UCSD-AML1 (cell line): Measurements from ENCODE around the gene NIN.

Source experiments
- DNase-seq: peaks from one replicate; lab custom pipeline; 2025; ENCODE audit not compliant: unreplicated experiment; lab: John Stamatoyannopoulos, UW

NIN gene

DNA sequence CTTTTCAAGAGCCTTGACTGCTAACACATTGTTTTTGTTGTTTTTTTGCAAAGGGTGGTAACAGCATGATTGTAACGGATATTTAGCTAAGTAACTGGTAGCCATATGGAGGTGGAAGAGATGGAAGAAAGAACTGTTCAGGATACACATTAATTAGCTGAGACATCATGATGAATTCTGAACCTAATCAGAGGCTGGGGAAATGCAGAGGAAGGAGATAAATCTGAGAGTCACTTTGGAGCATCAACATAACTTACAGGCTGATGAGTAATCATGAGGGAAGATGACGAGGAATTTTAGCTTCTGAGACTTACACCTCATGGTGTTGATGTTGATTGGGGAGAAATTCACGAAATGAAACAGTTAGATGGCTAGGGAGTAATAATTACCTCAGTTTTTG is 62.3 kb downstream of the NIN start:
- no peak for DNase-seq

DNA sequence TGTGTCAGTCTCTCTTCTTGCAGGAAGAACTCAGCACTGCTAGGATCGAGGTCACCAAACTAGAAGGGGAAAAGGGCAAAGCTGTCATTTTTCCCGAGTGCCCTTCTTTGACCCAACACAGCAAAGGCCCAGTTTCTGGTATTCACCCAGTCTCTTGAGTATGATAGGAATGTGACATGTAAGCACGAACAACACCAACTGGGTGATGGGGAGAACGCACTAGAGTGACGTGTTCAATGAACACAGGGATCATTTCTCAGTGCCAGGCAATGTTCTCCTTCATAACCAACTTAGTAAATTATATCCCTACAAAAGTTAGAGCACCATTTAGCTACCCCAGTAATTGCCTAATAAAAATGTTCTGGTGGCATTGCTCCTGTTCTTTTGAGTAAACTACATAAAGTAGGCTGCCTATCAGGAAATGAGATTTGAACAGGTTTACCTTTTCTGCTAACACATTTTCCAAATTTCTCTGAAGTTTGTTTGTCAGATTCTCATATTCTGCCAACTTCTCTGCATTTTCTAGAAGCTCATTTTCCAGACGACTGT is 64.5 kb downstream of the NIN start:
- no peak for DNase-seq

DNA sequence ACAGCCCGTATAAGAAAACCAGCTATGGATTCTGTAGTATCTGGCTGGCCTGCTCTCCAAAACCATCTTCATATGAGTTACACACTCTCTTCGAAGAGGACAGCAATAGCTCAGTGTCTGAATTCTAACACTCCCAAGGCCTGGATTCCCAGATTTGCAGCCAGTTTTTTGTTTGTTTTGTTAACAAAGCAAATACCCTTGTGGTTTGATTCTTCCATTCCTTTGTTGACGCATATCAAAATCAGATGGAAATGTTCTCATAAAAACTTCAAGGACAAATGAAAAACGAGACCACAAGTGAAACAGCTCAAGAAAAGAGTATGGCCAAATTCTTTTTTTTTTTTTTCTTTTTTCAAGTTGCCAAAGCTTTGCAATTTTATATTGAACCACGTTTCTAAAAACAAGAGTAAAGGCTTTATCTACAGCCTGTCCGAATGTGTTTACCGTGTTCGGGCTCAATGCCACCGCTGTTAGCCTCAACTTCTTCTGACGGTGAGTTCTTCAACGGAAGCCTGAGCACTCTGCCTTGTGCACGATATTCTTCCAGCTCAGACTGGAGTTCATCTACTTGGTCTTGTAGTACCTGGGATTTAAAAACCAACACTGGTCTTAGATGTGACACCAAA is 67.5 kb downstream of the NIN start:
- no peak for DNase-seq

DNA sequence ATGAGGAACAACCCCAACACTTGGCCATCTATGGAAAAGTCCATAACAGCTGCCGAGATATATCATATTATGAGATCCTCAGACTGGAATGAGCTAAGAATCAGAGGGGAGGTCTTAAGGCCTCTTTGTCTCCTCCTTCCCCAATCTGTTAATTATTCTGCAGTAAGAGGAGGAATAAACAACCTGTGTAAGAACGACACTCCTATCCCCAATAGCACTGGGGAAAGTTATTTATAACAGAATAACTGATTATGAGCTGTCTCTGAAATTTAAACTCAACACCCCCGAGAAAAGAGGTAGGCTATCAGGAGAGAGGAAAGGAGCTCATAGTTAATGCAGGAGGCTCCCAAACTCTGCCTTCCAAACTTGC is 68.0 kb downstream of the NIN start:
- no peak for DNase-seq

DNA sequence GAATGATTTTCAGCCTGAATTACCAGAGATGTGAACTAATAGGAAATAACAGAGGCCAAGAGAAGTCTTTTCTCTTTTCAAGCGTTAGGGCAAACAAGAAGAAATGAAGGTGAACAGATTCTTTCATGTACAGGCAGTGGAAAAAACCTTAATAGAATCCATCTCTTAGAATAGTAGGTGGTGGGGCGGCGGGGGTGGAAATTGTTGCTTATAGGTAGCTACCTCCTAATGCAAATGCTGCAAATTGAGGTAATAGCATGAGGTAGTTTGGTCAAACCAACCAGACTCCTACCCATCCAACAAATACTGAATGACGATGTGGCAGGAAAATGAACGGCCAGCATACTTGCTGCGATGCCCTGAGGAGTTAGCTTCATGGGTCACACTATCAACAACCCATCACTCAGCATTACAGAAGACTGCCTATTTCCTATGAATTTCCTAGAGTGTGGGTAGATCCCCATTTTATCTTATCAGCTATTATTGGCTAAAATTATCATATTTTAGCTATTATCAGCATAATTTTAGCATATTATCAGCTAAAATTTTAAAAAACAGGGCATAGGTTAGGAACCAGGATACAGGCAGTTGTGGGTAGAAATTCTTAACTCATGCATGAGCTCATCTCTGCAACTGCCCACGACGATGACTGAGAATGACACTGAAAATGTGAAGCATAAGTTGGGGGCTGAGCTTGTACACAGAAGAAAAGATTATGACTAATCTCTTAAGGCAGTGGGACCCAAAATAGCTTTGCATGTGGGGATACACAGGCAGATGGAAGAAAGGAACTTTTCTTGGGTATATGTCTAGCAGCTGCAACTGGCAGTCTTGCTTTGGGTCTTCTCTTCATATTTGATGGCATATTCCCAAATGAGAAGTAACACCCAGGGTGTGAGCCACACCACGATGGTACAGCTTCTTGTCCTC is 68.7 kb downstream of the NIN start:
- no peak for DNase-seq

DNA sequence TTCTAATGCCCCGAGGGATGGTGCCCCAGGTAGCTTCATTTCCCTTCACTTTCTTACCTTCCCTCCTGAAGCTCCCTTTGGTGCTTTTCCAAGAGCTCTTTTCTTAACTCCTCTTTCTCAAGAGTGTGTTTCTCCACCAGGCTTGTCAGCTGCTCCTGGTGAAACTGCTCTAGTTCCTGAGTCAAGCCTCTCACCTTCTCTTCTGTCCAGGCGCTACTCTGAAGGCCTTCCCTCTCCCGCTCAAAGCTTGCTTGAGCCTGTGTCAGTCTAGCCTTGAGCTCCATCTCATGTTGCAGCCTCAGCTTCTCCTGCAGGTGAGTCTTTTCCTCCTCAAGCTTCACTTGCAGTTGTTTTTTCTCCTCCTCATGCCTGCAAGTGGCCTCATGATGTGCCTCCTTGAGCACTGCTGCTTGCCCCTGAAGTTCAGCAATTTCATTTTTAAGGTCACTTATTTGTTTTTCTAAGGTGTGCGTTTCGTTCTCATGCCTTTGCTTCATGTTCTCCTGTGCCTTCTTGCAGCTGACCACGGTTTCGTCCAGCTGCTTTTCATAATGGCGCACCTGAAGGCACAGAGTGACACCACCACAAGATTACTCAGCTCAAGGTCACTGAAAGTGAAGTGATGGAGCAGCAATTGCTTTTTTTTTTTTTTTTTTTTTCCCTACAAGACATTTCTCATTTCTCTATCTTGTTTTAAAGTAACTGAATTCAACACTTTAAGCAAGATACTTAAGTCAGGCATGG is 71.0 kb downstream of the NIN start:
- no peak for DNase-seq

DNA sequence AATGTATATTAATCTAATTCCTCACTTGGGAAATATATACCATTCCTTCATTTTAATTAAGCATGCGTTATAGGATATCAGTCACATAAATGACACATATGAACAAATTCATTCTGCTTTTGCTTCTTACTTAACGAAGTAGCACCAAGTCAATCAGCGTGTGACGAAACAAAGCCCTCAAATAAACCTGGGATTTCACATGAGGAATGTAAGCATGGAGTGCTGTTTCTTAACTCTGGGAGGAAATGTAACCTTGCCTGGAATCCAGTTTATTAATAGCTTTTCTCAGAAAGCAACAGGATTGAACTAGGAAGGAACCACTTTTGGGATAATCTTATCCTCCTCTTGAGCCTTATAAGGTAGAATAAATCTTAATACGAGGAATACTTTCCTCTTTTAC is 72.0 kb downstream of the NIN start:
- DNase-seq: no peak

DNA sequence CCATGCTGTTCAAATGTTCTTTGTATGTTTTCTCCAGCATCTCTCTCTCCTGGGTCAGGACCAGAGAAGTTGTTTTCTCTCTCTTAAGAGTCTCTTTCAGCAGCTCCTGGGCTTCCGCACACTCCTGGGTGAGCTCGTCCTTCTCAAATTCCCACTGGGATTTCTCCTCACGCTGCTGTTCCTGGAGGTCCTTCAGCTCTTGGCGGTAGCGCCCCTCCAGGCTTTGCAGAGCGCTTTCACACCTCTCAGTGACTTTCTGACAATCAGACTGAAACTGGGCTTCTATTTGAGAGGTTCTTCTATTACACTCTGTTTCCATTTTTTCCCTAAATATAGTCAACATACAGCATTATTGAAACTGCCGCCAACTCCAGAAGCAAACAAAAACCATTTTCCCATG is 72.7 kb downstream of the NIN start:
- no peak for DNase-seq

DNA sequence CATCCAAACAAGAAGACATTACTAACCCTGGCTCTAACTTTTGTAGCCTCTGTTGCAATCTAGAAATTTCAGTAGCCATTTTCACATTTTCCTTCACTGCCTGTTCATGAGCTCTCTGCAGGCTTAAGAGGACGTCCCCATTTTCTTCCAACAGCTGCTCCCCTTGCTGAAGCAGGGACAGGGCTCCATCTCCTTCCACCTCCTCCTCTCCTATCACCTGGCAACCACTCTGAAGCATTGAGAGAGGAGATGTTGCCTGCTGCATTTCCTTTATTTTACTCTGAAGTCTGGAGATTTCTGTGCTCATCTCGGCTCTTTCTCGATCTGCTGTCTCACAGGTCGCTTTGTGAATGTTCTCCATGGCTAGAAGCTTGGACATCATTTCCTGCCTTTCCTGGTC is 73.3 kb downstream of the NIN start:
- DNase-seq: no peak

DNA sequence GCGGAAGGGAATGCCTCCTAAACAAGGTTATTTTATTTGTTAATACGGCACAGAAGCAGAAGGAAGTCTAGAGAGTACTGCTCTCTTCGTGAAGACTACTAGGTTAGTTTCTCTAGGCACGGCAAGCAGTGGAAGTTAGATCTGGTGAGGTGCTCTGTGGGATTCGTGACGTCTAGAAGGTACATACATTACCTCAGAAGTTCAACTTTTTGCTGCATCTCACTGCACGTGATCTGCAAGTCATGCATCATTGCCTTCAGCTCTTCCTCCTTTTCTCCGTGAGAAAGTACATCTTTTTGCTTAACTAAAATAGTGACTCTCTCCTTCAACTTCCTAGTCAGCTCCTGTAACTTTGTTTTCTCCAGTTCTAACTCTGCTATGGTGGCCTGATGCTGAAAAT is 74.7 kb downstream of the NIN start:
- DNase-seq: no peak

DNA sequence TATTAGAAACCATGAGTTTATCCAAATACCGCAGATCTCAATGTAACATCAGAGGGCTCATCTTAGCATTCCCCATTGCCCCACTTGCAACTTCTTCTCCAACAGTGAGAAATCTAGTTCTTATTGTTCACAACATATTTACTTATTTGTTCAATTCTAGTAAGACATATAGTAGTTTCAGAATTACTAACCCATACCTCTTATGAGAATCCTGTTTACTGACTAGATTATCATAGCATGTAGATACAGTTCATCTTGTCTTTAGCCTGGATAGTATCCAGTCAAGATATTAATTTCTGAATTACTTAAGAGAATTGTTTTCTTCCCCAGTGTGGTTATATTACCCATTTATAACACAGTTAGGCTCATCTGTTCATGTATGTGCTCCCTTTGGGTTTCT is 80.6 kb downstream of the NIN start:
- no peak for DNase-seq

DNA sequence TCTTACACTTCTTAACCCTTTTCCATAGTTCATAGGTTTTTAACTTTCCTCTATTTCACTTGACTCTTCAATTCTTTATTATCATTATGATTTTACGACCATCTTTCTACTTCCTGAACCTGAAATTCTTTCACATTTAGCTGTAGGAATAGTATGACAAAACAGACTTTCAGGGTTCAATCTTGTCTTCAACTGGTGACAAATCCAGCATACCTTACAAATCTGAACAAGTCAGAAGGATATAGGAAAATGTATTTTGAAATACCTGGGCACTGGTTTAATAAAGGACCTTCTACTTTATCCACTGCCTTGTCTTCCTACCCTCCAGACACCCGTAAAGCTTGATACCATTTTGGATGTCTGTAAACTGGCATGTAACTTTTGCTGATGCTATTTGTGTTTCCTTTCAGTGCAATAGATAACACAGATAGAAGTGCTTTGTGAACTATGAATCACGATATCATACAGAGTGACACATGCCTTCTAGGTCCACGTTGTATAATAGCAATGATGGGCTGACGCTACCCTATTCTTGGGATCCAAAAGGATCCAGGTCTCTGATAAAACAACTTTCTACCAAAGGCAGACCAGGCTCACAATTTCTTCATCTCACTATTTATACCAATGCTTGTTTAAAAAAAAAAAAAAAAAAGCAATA is 85.4 kb downstream of the NIN start:
- DNase-seq: no peak

DNA sequence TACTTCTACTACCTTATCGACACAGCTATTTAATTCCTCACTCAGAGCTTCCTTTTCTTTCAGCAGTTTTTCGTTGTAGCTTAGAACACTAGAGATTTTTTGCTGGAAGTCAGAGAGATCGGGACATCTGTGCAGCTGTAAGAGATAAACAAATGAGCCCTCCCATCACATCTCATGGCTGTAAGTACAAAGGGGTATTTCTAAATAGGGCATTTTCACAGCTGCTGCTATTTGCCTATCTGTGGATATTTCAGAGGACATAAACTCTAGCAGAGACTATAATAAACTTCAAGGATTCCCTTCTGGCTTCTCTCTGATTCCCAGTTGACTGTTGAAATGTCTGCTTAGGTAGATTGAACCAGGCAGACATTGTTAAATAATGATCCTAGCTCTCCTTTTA is 86.7 kb downstream of the NIN start:
- DNase-seq: no peak

DNA sequence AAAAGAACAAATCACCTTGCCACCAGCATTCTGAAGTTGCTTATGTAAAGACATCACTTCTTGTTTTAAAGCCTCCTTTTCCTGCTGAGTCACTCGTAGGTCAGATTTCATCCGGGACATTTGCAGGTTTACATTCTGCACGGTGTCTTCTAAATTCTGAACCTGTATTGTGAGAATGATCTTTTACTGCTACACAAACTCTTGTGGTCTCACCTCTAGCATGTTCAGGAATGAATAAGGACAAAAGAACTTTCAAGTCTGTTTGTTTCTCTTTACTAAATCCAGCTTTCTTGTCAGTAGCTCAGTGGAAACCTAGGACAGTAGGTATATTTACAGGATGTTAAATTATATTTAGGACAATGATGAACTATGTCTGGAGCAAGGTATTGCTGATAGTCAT is 89.4 kb downstream of the NIN start:
- DNase-seq: no peak

DNA sequence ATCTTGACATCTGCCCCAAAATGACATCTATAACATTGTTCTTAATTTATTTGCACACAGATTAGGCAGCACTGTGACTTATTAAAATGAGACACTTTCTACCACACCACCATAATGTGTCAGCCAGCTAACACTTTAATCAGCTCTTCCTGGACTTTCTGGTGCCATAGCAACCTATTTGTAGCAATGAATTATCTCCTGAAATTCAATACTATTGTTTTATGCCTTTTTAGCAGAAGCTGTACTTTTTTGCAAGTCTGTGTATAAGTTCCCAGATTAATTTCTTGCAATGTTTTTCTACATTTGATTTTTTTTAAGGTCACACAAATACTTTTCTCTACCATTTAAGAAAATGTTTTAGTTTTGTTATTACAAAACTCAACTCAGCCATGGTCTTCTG is 90.1 kb downstream of the NIN start:
- DNase-seq: no peak

DNA sequence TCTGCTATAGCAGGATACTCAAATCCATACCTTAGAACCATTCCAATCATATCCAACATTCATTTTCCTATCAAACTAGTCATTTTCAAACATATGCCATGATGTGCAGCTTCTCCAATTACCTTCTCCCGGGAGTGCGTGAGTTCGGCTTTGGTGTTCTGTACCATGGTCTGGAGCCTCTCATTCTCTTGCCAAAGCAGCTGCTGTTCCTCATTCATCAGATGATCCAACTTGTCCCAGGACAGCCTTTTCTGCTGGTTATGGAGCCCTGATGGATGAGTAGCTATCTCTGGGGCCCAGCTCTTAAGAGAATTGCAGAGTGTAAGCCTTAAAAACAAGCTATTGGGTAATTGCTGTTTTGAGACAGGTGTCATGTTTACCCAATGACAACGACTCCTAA is 91.8 kb downstream of the NIN start:
- DNase-seq: no peak

DNA sequence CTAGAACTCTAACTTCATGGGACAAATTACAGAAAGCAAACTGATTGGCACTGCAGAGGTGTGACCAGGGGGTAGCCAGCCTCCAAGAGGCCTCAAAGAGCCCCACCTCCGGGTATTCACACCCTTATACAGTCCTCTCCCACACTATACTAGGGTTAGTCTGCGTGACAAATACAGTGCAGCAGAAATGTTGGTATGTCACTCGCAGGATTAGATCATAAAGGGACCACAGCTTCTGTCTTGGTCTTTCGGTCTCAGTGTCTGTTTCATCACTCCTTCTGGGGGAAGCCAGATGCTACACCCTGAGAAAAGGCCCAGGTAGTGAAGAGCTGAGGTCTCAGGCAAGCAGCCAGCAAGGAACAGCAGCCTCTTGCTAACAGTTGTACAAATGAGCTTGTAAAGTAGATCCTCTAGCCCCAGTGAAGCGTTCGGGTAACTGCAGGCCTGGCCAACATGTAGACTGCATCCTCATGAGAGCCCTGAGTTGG is 94.0 kb downstream of the NIN start:
- no peak for DNase-seq

DNA sequence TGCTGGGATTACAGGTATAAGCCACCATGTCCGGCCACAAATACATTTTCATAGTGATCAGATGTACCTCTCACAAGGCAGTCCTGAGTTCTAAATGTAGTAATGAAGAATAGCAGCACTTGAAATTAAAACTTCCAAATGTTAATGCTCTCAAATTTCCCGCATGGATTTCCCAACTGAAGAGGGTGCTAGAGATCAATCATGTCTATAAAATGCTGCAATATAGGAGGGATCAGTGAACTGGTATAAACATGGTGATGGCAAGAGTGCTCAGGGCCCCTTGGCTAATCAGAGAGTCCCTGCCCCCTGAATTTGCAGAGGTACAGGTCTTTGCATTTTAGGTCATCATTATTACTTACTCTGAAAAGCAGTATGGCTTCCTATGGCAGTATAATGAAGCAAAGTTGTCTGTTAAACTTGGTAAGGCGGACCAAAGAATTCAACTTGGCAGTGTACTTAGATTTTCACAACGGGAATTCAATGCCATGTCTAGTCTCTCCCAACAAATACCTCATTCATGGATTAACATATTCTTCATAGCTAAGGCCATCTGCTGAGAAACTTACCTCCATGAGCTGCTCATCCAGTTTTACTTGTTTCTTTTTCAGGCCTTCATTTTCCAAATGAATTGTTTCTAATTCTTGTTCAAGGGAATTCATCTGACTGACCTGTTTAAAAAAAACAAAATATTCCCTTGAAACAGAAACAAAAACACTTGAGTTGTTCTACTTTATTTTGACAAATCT is 95.8 kb downstream of the NIN start:
- no peak for DNase-seq

DNA sequence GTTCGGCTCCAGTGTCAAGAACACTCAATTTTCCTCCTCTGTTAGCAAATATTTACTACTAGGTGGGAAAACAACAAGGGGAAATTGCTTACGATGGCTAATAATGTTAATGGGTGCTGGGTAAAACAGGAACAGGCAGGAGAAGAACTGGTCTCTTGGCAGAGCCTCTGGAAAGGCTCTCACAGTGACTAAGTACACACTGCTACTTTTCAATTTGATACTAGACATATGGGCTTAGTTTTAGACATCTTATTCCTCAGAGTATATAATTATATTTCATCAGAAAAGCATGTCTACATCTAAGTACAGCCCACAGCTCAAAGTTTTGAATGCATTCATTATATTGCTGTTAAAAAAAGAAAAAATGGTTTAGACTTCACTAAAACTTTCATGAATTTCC is 97.5 kb downstream of the NIN start:
- no peak for DNase-seq

DNA sequence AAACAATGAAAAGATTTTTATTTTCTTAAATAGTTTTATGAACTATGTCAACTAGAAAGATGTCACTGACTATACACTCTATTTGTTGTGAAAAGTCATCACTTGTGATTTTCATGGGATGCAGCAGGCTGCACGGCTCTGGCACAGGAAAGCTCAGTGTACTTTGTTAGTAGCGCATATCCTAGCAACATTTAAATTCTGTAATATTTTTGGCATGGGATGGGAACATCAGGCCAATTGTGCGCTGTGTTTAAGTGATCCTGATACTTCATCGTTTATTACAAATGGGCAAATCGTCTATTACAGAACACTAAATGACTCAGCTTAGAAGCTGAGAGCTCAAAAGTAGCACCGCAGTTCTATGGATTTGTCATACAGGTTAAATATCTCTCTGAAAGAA is 102.1 kb downstream of the NIN start:
- no peak for DNase-seq
